ENCODE results near the gene CSN3. TPM values are rescaled to one million over a fixed set of nuclear protein-coding genes. Genes with fewer than 3 reads are reported as not detected.
"Not testable (repeated sequence)": the region's sequence is repeated elsewhere in the genome, so short reads cannot be mapped to it uniquely, and the experiment has no call there.

The CSN3 gene
- not detected in 2 replicates for total RNA-seq (2014; rRNA removed; shearing (Covaris generic))

- H3K4me1 ChIP-seq (replicated peaks); H3K9me3 ChIP-seq (replicated peaks); H3K36me3 ChIP-seq; DNase-seq (ENCODE audit: low read depth in 1 of 2, low spot score in 2 of 2); H3K27me3 ChIP-seq (replicated peaks); H3K4me3 ChIP-seq; H3K27ac ChIP-seq: not testable (repeated sequence)
Measured at GRCh38 chr4:70242297-70242696, at the start of gene CSN3. TSS of gene CSN3 (plus strand) at chr4:70242597. CDS start at chr4:70244820, 2,223 bp downstream.

- Histone ChIP-seq H3K27me3 (replicated peaks) (0 out of 2 replicates have a peak, but pooled peaks cover 2% of the 10 kb centered on the region), H3K4me1 (replicated peaks) (no peaks in the 10 kb centered on the region), H3K36me3 (no peaks in the 10 kb centered on the region), H3K27ac (no peak overlapping the region), H3K9me3 (replicated peaks) (no peaks in the 10 kb centered on the region), H3K4me3 (no peak overlapping the region)
- no peak for DNase-seq (ENCODE audit: low read depth in 1 of 2, low spot score in 2 of 2)
Measured at GRCh38 chr4:70192895-70193294, 49.5 kb upstream of the CSN3 start.

GRCh38 chr4:70195425-70195824, 47.0 kb upstream of the CSN3 start, which contains the start of gene ODAM:
TSS of gene ODAM (plus strand) at chr4:70195725. CDS start at chr4:70196544, 819 bp downstream.
- H3K36me3 ChIP-seq, result no peaks in the 10 kb centered on the region
- H3K27ac ChIP-seq, result no peak within 1 kb of the TSS
- no peaks in the 10 kb centered on the region for H3K4me1 ChIP-seq (replicated peaks)
- no peaks in the 10 kb centered on the region for H3K9me3 ChIP-seq (replicated peaks)
- DNase-seq (ENCODE audit: low read depth in 1 of 2, low spot score in 2 of 2), result no peak
- H3K27me3 ChIP-seq (replicated peaks), result 0 out of 2 replicates have a peak, but pooled peaks cover 2% of the 10 kb centered on the region
- no peak within 1 kb of the TSS for H3K4me3 ChIP-seq

- Histone ChIP-seq H3K27ac (no peak overlapping the region), H3K27me3 (replicated peaks) (0 out of 2 replicates have a peak, but pooled peaks cover 2% of the 10 kb centered on the region), H3K4me3 (no peak overlapping the region), H3K4me1 (replicated peaks) (no peaks in the 10 kb centered on the region), H3K9me3 (replicated peaks) (no peaks in the 10 kb centered on the region), H3K36me3 (no peaks in the 10 kb centered on the region)
- no peak for DNase-seq (ENCODE audit: low read depth in 1 of 2, low spot score in 2 of 2)
Measured at GRCh38 chr4:70196857-70197256, 45.5 kb upstream of the CSN3 start.

- H3K27ac ChIP-seq, result no peak overlapping the region
- no peaks in the 10 kb centered on the region for H3K4me1 ChIP-seq (replicated peaks)
- no peak overlapping the region for H3K4me3 ChIP-seq
- no peak for DNase-seq (ENCODE audit: low read depth in 1 of 2, low spot score in 2 of 2)
- H3K9me3 ChIP-seq (replicated peaks), result no peaks in the 10 kb centered on the region
- no peaks in the 10 kb centered on the region for H3K36me3 ChIP-seq
- 0 out of 2 replicates have a peak, but pooled peaks cover 2% of the 10 kb centered on the region for H3K27me3 ChIP-seq (replicated peaks)
Measured at GRCh38 chr4:70197842-70198241, 44.6 kb upstream of the CSN3 start.

GRCh38 chr4:70203601-70204000, 38.8 kb upstream of the CSN3 start:
- no peak overlapping the region for H3K27ac ChIP-seq
- H3K36me3 ChIP-seq, result no peaks in the 10 kb centered on the region
- DNase-seq (ENCODE audit: low read depth in 1 of 2, low spot score in 2 of 2), result no peak
- no peaks in the 10 kb centered on the region for H3K4me1 ChIP-seq (replicated peaks)
- H3K27me3 ChIP-seq (replicated peaks), result no peaks in the 10 kb centered on the region
- H3K4me3 ChIP-seq, result no peak overlapping the region
- H3K9me3 ChIP-seq (replicated peaks), result no peaks in the 10 kb centered on the region

- H3K36me3 ChIP-seq; H3K27me3 ChIP-seq (replicated peaks); H3K9me3 ChIP-seq (replicated peaks); H3K4me1 ChIP-seq (replicated peaks); H3K27ac ChIP-seq; H3K4me3 ChIP-seq; DNase-seq (ENCODE audit: low read depth in 1 of 2, low spot score in 2 of 2): not testable (repeated sequence)
Measured at GRCh38 chr4:70212752-70213151, 29.6 kb upstream of the CSN3 start.

- H3K27me3 ChIP-seq (replicated peaks); H3K36me3 ChIP-seq; H3K4me1 ChIP-seq (replicated peaks); H3K27ac ChIP-seq; H3K9me3 ChIP-seq (replicated peaks); DNase-seq (ENCODE audit: low read depth in 1 of 2, low spot score in 2 of 2); H3K4me3 ChIP-seq: not testable (repeated sequence)
Measured at GRCh38 chr4:70216109-70216508, 26.3 kb upstream of the CSN3 start.

GRCh38 chr4:70216550-70216949, 25.8 kb upstream of the CSN3 start:
- not testable (repeated sequence) for H3K4me3 ChIP-seq; H3K4me1 ChIP-seq (replicated peaks); DNase-seq (ENCODE audit: low read depth in 1 of 2, low spot score in 2 of 2); H3K27ac ChIP-seq; H3K36me3 ChIP-seq; H3K27me3 ChIP-seq (replicated peaks); H3K9me3 ChIP-seq (replicated peaks)

GRCh38 chr4:70221389-70221788, 21.0 kb upstream of the CSN3 start:
- not testable (repeated sequence) for H3K4me3 ChIP-seq; H3K36me3 ChIP-seq; H3K9me3 ChIP-seq (replicated peaks); H3K4me1 ChIP-seq (replicated peaks); DNase-seq (ENCODE audit: low read depth in 1 of 2, low spot score in 2 of 2); H3K27me3 ChIP-seq (replicated peaks); H3K27ac ChIP-seq

GRCh38 chr4:70221818-70222217, 20.6 kb upstream of the CSN3 start:
- not testable (repeated sequence) for H3K9me3 ChIP-seq (replicated peaks)

GRCh38 chr4:70225824-70226223, 16.6 kb upstream of the CSN3 start, which contains the start of gene FDCSP:
TSS of gene FDCSP (plus strand) at chr4:70226124. CDS start at chr4:70231195, 5,071 bp downstream.
- no peaks in the 10 kb centered on the region for H3K36me3 ChIP-seq
- no peaks in the 10 kb centered on the region for H3K9me3 ChIP-seq (replicated peaks)
- no peaks in the 10 kb centered on the region for H3K27me3 ChIP-seq (replicated peaks)
- no peaks in the 10 kb centered on the region for H3K4me1 ChIP-seq (replicated peaks)
- no peak within 1 kb of the TSS for H3K27ac ChIP-seq
- no peak for DNase-seq (ENCODE audit: low read depth in 1 of 2, low spot score in 2 of 2)
- H3K4me3 ChIP-seq, result no peak within 1 kb of the TSS

More at GRCh38 chr4:70221818-70222217, 20.6 kb upstream of the CSN3 start:
- not testable (repeated sequence) for H3K27ac ChIP-seq; H3K27me3 ChIP-seq (replicated peaks); DNase-seq (ENCODE audit: low read depth in 1 of 2, low spot score in 2 of 2); H3K4me1 ChIP-seq (replicated peaks); H3K36me3 ChIP-seq; H3K4me3 ChIP-seq

GRCh38 chr4:70236125-70236524, 6.3 kb upstream of the CSN3 start:
- Histone ChIP-seq H3K9me3 (replicated peaks) (no peaks in the 10 kb centered on the region), H3K4me1 (replicated peaks) (no peaks in the 10 kb centered on the region), H3K27ac (no peak overlapping the region), H3K4me3 (no peak overlapping the region), H3K27me3 (replicated peaks) (no peaks in the 10 kb centered on the region), H3K36me3 (no peaks in the 10 kb centered on the region)
- no peak for DNase-seq (ENCODE audit: low read depth in 1 of 2, low spot score in 2 of 2)

GRCh38 chr4:70239131-70239883, 3.1 kb upstream of the CSN3 start:
- Histone ChIP-seq H3K9me3 (replicated peaks) (no peaks in the 10 kb centered on the region), H3K36me3 (no peaks in the 10 kb centered on the region), H3K27ac (no peak overlapping the region), H3K27me3 (replicated peaks) (no peaks in the 10 kb centered on the region), H3K4me1 (replicated peaks) (no peaks in the 10 kb centered on the region), H3K4me3 (no peak overlapping the region)
- no peak for DNase-seq (ENCODE audit: low read depth in 1 of 2, low spot score in 2 of 2)
